Kidney (tissue), 14 donors: Measurements from ENCODE around the gene SRBD1. TPM values are rescaled to one million over a fixed set of nuclear protein-coding genes. Genes with fewer than 3 reads are reported as not detected.
A peak's percentile ranks its signal among the peaks of the same experiment; 100 is the strongest.

ENCODE experiments used
- DNase-seq, 5 donors: peaks; one replicate each; pipeline ENCODE4 v3.0.0-alpha.2; 2013 to 2020
- FAIRE-seq: peaks from 2 replicates; lab custom pipeline; 2012; peaks lifted over from hg19 to GRCh38; lab: Jason Lieb, UNC
- H3K27ac ChIP-seq, 2 donors: one replicate each; pipeline ENCODE4 v1.7.0; 2013; ENCODE audit warnings: low read depth in 2 of 2, low read length in 2 of 2, inconsistent platforms in 1 of 2
- H3K27me3 ChIP-seq: one replicate; pipeline ENCODE4 v1.7.1; 2013; ENCODE audit warnings: low read length, inconsistent platforms; ENCODE audit not compliant: control insufficient read depth, insufficient read depth
- H3K36me3 ChIP-seq, 3 donors: one replicate each; pipeline versions ENCODE4 v1.7.0 to v1.7.1; 2013; ENCODE audit warnings: low read length in 3 of 3, control low read depth in 1 of 3, inconsistent platforms in 1 of 3; ENCODE audit not compliant: insufficient read depth in 3 of 3, control insufficient read depth in 2 of 3
- H3K4me1 ChIP-seq, 3 donors: one replicate each; pipeline versions ENCODE4 v1.7.0 to v1.7.1; 2013; ENCODE audit warnings: low read length in 3 of 3, inconsistent platforms in 1 of 3, low read depth in 1 of 3; ENCODE audit not compliant: control insufficient read depth in 2 of 3, insufficient read depth in 2 of 3
- H3K4me3 ChIP-seq, 3 donors: one replicate each; pipeline versions ENCODE4 v1.7.0 to v1.8.1; 2013; ENCODE audit warnings: low read length in 3 of 3, control low read depth in 1 of 3, inconsistent platforms in 1 of 3
- H3K9ac ChIP-seq, 3 donors: one replicate each; pipeline versions ENCODE4 v1.7.0 to v1.7.1; 2013; ENCODE audit warnings: low read length in 3 of 3, control low read depth in 1 of 3, inconsistent platforms in 1 of 3
- H3K9me3 ChIP-seq, 3 donors: one replicate each; pipeline versions ENCODE4 v1.7.0 to v1.7.1; 2013; ENCODE audit warnings: low read length in 3 of 3, control low read depth in 1 of 3, inconsistent platforms in 1 of 3; ENCODE audit not compliant: control insufficient read depth in 2 of 3, insufficient read depth in 1 of 3
- CTCF ChIP-seq: IDR thresholded peaks from 3 replicates; pipeline ENCODE4 v1.5.1; 2012; ENCODE audit warnings: mild to moderate bottlenecking, moderate library complexity, borderline replicate concordance; ENCODE audit not compliant: insufficient read depth; ENCODE audit errors: extremely low read depth
- intact Hi-C: fragments of 100-400 bp; cut with DNase I; formaldehyde crosslinking; loops from one replicate; pipeline ENCODE4 v1.11.1; 2022
- polyA plus RNA-seq: library from polyadenylated mRNA; stranded (reverse); fragments of 350-450 nt; fragmentation: Illumina TruSeq; extraction: RNeasy Lipid Tissue Mini Kit (QIAGEN cat#74804); gene quantifications from one replicate; pipeline ENCODE4 v1.2.3, GENCODE V29; 2014; ENCODE audit warnings: low read depth, low replicate concordance; ENCODE audit not compliant: insufficient read depth
- total RNA-seq: library from RNA; stranded (reverse); fragmentation: NEBNext Ultra II Directional; extraction: Animal tissue kit (Norgen Biotek cat#: 25700); gene quantifications from one replicate; pipeline ENCODE4 v1.2.1, GENCODE V29; 2021
- donor health status: control.
- donor health status: control.
- donor health status: control.
- donor health status: control.
- donor health status: control.
- donor health status: DM: yes; HTN: yes; CAD: no.
- donor health status: Normal renal cell carcinoma (clear cell type).

SRBD1 gene
- total and polyA plus RNA-seq, 2 donors from 2014 or later: 5.4 to 19.5 TPM

GRCh38 chr2:45399040-45399784, 211.9 kb downstream of the SRBD1 start:
- Histone ChIP-seq H3K27me3 (no peaks in the 10 kb centered on the region), H3K36me3 (no peaks in the 10 kb centered on the region), H3K9me3 (no peaks in the 10 kb centered on the region), H3K4me3 (no peak overlapping the region), H3K9ac (no peak overlapping the region), H3K4me1 (no peaks in the 10 kb centered on the region), H3K27ac (no peak overlapping the region)
- no peak for DNase-seq
- FAIRE-seq: no peak
- intact Hi-C loops: no loop called here
- TF ChIP-seq CTCF: no peak

GRCh38 chr2:45397292-45397691, 213.8 kb downstream of the SRBD1 start:
- FAIRE-seq (no peak), DNase-seq (no peak)
- H3K4me3 ChIP-seq: no peak overlapping the region
- no peaks in the 10 kb centered on the region for H3K9me3 ChIP-seq
- no peak overlapping the region for H3K9ac ChIP-seq
- TF ChIP-seq CTCF: no peak
- H3K36me3 ChIP-seq: no peaks in the 10 kb centered on the region
- no peaks in the 10 kb centered on the region for H3K27me3 ChIP-seq
- no peaks in the 10 kb centered on the region for H3K4me1 ChIP-seq
- no peak overlapping the region for H3K27ac ChIP-seq
- intact Hi-C loops: no loop called here

DNA sequence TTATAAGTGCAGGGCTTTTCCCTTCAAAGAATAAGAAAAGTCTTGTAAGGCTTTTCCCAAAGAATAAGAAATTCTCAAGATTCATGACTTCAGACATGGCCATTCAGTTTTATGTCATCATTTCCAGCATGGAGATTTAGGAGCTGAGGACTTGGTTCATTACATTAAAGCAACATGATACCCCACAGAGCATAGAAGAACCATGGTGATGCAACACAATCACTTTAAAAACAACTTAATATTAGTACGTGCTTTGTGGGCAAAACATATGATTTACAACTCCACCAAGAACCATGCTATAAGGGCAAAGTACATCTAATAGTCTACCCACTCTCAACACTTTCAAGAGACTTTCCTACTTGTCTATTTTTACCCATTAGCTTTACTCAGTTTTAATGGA, 214.4 kb downstream of the SRBD1 start:
- no peak overlapping the region for H3K27ac ChIP-seq
- FAIRE-seq (no peak), DNase-seq (peak in 2 of 5 donors; percentile 60 to 75)
- H3K4me3 ChIP-seq: no peak overlapping the region
- no peak for TF ChIP-seq CTCF
- no peaks in the 10 kb centered on the region for H3K36me3 ChIP-seq
- H3K9me3 ChIP-seq: no peaks in the 10 kb centered on the region
- intact Hi-C loops: no loop called here
- H3K9ac ChIP-seq: no peak overlapping the region
- H3K27me3 ChIP-seq: no peaks in the 10 kb centered on the region
- no peaks in the 10 kb centered on the region for H3K4me1 ChIP-seq
